CD14-positive monocyte (primary cell): ENCODE results near the gene CFAP221. TPM values are rescaled to one million over a fixed set of nuclear protein-coding genes. Genes with fewer than 3 reads are reported as not detected.
A peak's percentile ranks its signal among the peaks of the same experiment; 100 is the strongest.

Experiments used
- DNase-seq, 3 donors: peaks; one replicate each; pipeline ENCODE4 v3.0.0-alpha.2; 2011 to 2022
- H2AFZ ChIP-seq: 2 replicates; pipeline ENCODE4 v1.6.0; 2012; ENCODE audit warnings: mild to moderate bottlenecking, low read depth, low read length, inconsistent platforms; ENCODE audit not compliant: insufficient read depth, poor library complexity, severe bottlenecking
- H3K27ac ChIP-seq, 2 donors: 1 replicate in 1 of 2; 2 replicates in 1 of 2; pipeline ENCODE4 v1.5.1; 2012 to 2013; ENCODE audit warnings: low read length in 2 of 2, control low read depth in 1 of 2, inconsistent platforms in 1 of 2, low read depth in 1 of 2, mild to moderate bottlenecking in 1 of 2
- H3K27me3 ChIP-seq, 2 donors: one replicate each; pipeline versions ENCODE4 v1.6.0 to v1.6.1; 2011 to 2013; ENCODE audit warnings: low read length in 2 of 2; ENCODE audit not compliant: control insufficient read depth in 2 of 2, insufficient read depth in 2 of 2
- H3K36me3 ChIP-seq, 2 donors: replicated peaks in 1 of 2; 1 replicate in 1 of 2; 2 replicates in 1 of 2; pipeline versions ENCODE4 v1.5.1 to v1.6.1; 2012 to 2013; ENCODE audit warnings: low read length in 2 of 2, control low read depth in 1 of 2, inconsistent platforms in 1 of 2, mild to moderate bottlenecking in 1 of 2; ENCODE audit not compliant: insufficient read depth in 2 of 2, control insufficient read depth in 1 of 2
- H3K4me1 ChIP-seq, 2 donors: 1 replicate in 1 of 2; 2 replicates in 1 of 2; pipeline versions ENCODE4 v1.5.1 to v1.6.1; 2012 to 2013; ENCODE audit warnings: low read length in 2 of 2, control low read depth in 1 of 2, inconsistent platforms in 1 of 2, mild to moderate bottlenecking in 1 of 2, moderate library complexity in 1 of 2; ENCODE audit not compliant: insufficient read depth in 2 of 2, control insufficient read depth in 1 of 2
- H3K4me2 ChIP-seq: replicated peaks from 2 replicates; pipeline ENCODE3; 2012; ENCODE audit warnings: low read length, moderate library complexity, mild to moderate bottlenecking; ENCODE audit not compliant: poor library complexity, severe bottlenecking; ENCODE audit errors: extremely low read depth
- H3K4me3 ChIP-seq, 3 experiments: fragments of 200-600 bp in 1 of 3; sonication (generic) in 1 of 3; replicated peaks in 1 of 3; 1 replicate in 2 of 3; 2 replicates in 1 of 3; pipeline ENCODE4 v1.5.1; 2011 to 2013; ENCODE audit warnings: low read length in 3 of 3, mild to moderate bottlenecking in 3 of 3, control low read depth in 2 of 3, low read depth in 2 of 3, inconsistent platforms in 1 of 3, moderate library complexity in 1 of 3
- H3K79me2 ChIP-seq: 2 replicates; pipeline ENCODE4 v1.6.0; 2012; ENCODE audit warnings: mild to moderate bottlenecking, control low read depth, inconsistent platforms, low read length, moderate library complexity; ENCODE audit not compliant: insufficient read depth
- H3K9ac ChIP-seq: 2 replicates; pipeline ENCODE4 v1.6.0; 2017; ENCODE audit warnings: low read length, mild to moderate bottlenecking; ENCODE audit not compliant: insufficient read depth, poor library complexity, severe bottlenecking
- H3K9me3 ChIP-seq, 2 donors: replicated peaks in 1 of 2; 1 replicate in 1 of 2; 2 replicates in 1 of 2; pipeline versions ENCODE4 v1.5.1 to v1.6.1; 2012 to 2013; ENCODE audit warnings: low read length in 2 of 2, control low read depth in 1 of 2; ENCODE audit not compliant: control insufficient read depth in 1 of 2, insufficient read depth in 1 of 2
- H4K20me1 ChIP-seq: 2 replicates; pipeline ENCODE4 v1.6.0; 2012; ENCODE audit warnings: mild to moderate bottlenecking, low read length, control low read depth, moderate library complexity; ENCODE audit not compliant: insufficient read depth
- H3K27ac Mint-ChIP-seq, 7 donors: one replicate each; pipeline ENCODE4 v1.8.0; 2020; ENCODE audit warnings: mild to moderate bottlenecking in 7 of 7, mixed read lengths in 7 of 7, moderate library complexity in 6 of 7, inconsistent platforms in 2 of 7
- H3K27me3 Mint-ChIP-seq, 3 donors: one replicate each; pipeline ENCODE4 v1.8.0; 2021 to 2022; ENCODE audit warnings: low read depth in 3 of 3, mild to moderate bottlenecking in 3 of 3, mixed read lengths in 3 of 3, moderate library complexity in 3 of 3, inconsistent platforms in 1 of 3
- H3K36me3 Mint-ChIP-seq, 2 donors: one replicate each; pipeline ENCODE4 v1.8.0; 2020; ENCODE audit warnings: mixed read lengths in 2 of 2, inconsistent platforms in 1 of 2, mild to moderate bottlenecking in 1 of 2
- H3K4me1 Mint-ChIP-seq: one replicate; pipeline ENCODE4 v1.8.0; 2020; ENCODE audit warnings: mild to moderate bottlenecking, mixed read lengths
- H3K4me3 Mint-ChIP-seq, 2 donors: one replicate each; pipeline ENCODE4 v1.8.0; 2020; ENCODE audit warnings: mild to moderate bottlenecking in 2 of 2, mixed read lengths in 2 of 2, moderate library complexity in 1 of 2
- H3K9me3 Mint-ChIP-seq, 7 donors: one replicate each; pipeline ENCODE4 v1.8.0; 2020 to 2022; ENCODE audit warnings: mixed read lengths in 7 of 7, mild to moderate bottlenecking in 6 of 7, moderate library complexity in 6 of 7, inconsistent platforms in 2 of 7
- CTCF ChIP-seq: fragments of 200-600 bp; IDR thresholded peaks from one replicate; pipeline ENCODE4 v1.8.0; 2022; ENCODE audit warnings: antibody characterized with exemption, mild to moderate bottlenecking
- WGBS: methylation state at CpG from one replicate; pipeline ENCODE4 v1.1.5; 2013; ENCODE audit warnings: missing lambda C conversion rate; ENCODE audit not compliant: insufficient coverage; 5-methylcytosine and 5-hydroxymethylcytosine counted together
- intact Hi-C, 2 donors: fragments of 100-400 bp; cut with micrococcal nuclease; formaldehyde crosslinking; loops; one replicate each; pipeline versions ENCODE4 v1.15.0 to v1.15.1; 2023
- polyA minus RNA-seq: library from RNA; depleted of rRNA, polyadenylated mRNA; stranded (reverse); fragments of >200 nt; gene quantifications from 2 replicates; pipeline ENCODE4 v1.2.3, GENCODE V29; 2012
- polyA plus RNA-seq, 3 donors: library from polyadenylated mRNA; depleted of rRNA in 1 of 3; unstranded in 2 of 3; stranded (reverse) in 1 of 3; fragments of 300-500 nt in 2 of 3; fragments of >200 nt in 1 of 3; fragmentation: Illumina TruSeq in 2 of 3; gene quantifications; 1 replicate in 2 of 3; 2 replicates in 1 of 3; pipeline ENCODE4 v1.2.3, GENCODE V29; 2012 to 2021
- total RNA-seq, 12 experiments: library from RNA in 1 of 12; stranded (reverse) in 1 of 12; fragments of 120-200 nt in 1 of 12; gene quantifications; one replicate each; pipeline ENCODE4 v1.2.4 and lab custom pipeline; 2013 to 2026; ENCODE audit warnings: mixed read lengths in 6 of 12, inconsistent platforms in 1 of 12

The CFAP221 gene
- total RNA-seq (2013): 0.08 TPM
- polyA plus RNA-seq: not detected
- not detected in 2 replicates for polyA minus RNA-seq
- total RNA-seq (lab: John Stamatoyannopoulos, UW): 0 to 2.9 (median 0.15) reads per million in 11 experiments

GRCh38 chr2:119544075-119544938 is at the start of gene CFAP221:
TSS of gene CFAP221 (plus strand) at chr2:119544449. CDS start at chr2:119546132, 1,683 bp downstream.
- H3K9ac ChIP-seq: peak within 1 kb of the TSS; percentile 51
- peak; percentile 14 to 26 (median 15) for DNase-seq
- Mint-ChIP-seq H3K27ac (peak within 1 kb of the TSS in 1 of 7 donors; percentile 10), H3K4me3 (peak within 1 kb of the TSS; percentile 73 to 89), H3K36me3 (peaks cover 0 to 7% of the 10 kb centered on the region in 2 donors), H3K9me3 (peaks cover 0 to 25% (median 10%) of the 10 kb centered on the region in 7 donors), H3K4me1 (peaks cover 4% of the 10 kb centered on the region), H3K27me3 (peaks cover 52 to 60% (median 54%) of the 10 kb centered on the region in 3 donors)
- H4K20me1 ChIP-seq: no peaks in the 10 kb centered on the region
- no peaks in the 10 kb centered on the region for H3K79me2 ChIP-seq
- WGBS: 5% methylated on average over 84 of the region's 89 CpGs
- peaks cover 0 to 8% of the 10 kb centered on the region in 2 donors for H3K4me1 ChIP-seq
- H3K4me2 ChIP-seq: peak within 1 kb of the TSS; percentile 76
- TF ChIP-seq CTCF: no peak
- intact Hi-C loops: no loop called here
- no peaks in the 10 kb centered on the region for H3K36me3 ChIP-seq
- H2AFZ ChIP-seq: peak within 1 kb of the TSS; percentile 65
- peaks cover 46 to 52% of the 10 kb centered on the region in 2 donors for H3K27me3 ChIP-seq
- peak within 1 kb of the TSS in 2 of 3 experiments; percentile 38 to 60 for H3K4me3 ChIP-seq
- peaks cover 0 to 5% of the 10 kb centered on the region in 2 donors for H3K9me3 ChIP-seq
- H3K27ac ChIP-seq: no peak within 1 kb of the TSS

GRCh38 chr2:119495948-119496347 is 48.3 kb upstream of the CFAP221 start:
- intact Hi-C loops: no loop called here
- Histone ChIP-seq H3K79me2 (no peaks in the 10 kb centered on the region), H3K9ac (no peak overlapping the region), H2AFZ (no peak overlapping the region), H3K27ac (no peak overlapping the region), H3K4me2 (no peak overlapping the region), H4K20me1 (no peaks in the 10 kb centered on the region), H3K4me1 (no peaks in the 10 kb centered on the region), H3K36me3 (no peaks in the 10 kb centered on the region), H3K9me3 (peaks cover 0 to 15% of the 10 kb centered on the region in 2 donors), H3K27me3 (no peaks in the 10 kb centered on the region), H3K4me3 (no peak overlapping the region)
- H3K9me3 Mint-ChIP-seq: peaks cover 7 to 21% (median 13%) of the 10 kb centered on the region in 7 donors
- no peaks in the 10 kb centered on the region for H3K4me1 Mint-ChIP-seq
- no peak for DNase-seq
- 100% methylated on average over 2 of the region's 2 CpGs for WGBS
- TF ChIP-seq CTCF: no peak
- H3K36me3 Mint-ChIP-seq: no peaks in the 10 kb centered on the region
- peaks cover 6 to 18% (median 6%) of the 10 kb centered on the region in 3 donors for H3K27me3 Mint-ChIP-seq
- no peak overlapping the region for H3K4me3 Mint-ChIP-seq
- no peak overlapping the region for H3K27ac Mint-ChIP-seq
